ENCODE measurements around the gene PSME3IP1. TPM values are rescaled to one million over a fixed set of nuclear protein-coding genes. Genes with fewer than 3 reads are reported as not detected.

PSME3IP1 gene
- total RNA-seq, 3 donors from 2014 or later, result 97.9 to 138 (median 114) TPM

- Histone ChIP-seq H3K4me1 (ENCODE audit: low read depth) (no peaks in the 10 kb centered on the region), H3K36me3 (ENCODE audit: low read depth) (peaks cover 10% of the 10 kb centered on the region), H3K4me3 (no peak overlapping the region), H3K9me3 (no peaks in the 10 kb centered on the region)
- ATAC-seq (no peak), DNase-seq (no peak)
- intact Hi-C loops (cut with DNase I, micrococcal nuclease), result no loop called here
- TF ChIP-seq CTCF (IDR thresholded peaks at IDR 0.05), result no peak
Measured at GRCh38 chr16:57231821-57232350, 46.0 kb upstream of the PSME3IP1 start.

- Histone ChIP-seq H3K36me3 (ENCODE audit: low read depth) (peaks cover 10% of the 10 kb centered on the region), H3K9me3 (no peaks in the 10 kb centered on the region), H3K4me1 (ENCODE audit: low read depth) (no peaks in the 10 kb centered on the region), H3K4me3 (no peak overlapping the region)
- no peak for ATAC-seq
- TF ChIP-seq CTCF (IDR thresholded peaks at IDR 0.05), result no peak
- no peak for DNase-seq
- intact Hi-C loops (cut with DNase I, micrococcal nuclease), result no loop called here
Measured at GRCh38 chr16:57229079-57229478, 43.2 kb upstream of the PSME3IP1 start.

DNA sequence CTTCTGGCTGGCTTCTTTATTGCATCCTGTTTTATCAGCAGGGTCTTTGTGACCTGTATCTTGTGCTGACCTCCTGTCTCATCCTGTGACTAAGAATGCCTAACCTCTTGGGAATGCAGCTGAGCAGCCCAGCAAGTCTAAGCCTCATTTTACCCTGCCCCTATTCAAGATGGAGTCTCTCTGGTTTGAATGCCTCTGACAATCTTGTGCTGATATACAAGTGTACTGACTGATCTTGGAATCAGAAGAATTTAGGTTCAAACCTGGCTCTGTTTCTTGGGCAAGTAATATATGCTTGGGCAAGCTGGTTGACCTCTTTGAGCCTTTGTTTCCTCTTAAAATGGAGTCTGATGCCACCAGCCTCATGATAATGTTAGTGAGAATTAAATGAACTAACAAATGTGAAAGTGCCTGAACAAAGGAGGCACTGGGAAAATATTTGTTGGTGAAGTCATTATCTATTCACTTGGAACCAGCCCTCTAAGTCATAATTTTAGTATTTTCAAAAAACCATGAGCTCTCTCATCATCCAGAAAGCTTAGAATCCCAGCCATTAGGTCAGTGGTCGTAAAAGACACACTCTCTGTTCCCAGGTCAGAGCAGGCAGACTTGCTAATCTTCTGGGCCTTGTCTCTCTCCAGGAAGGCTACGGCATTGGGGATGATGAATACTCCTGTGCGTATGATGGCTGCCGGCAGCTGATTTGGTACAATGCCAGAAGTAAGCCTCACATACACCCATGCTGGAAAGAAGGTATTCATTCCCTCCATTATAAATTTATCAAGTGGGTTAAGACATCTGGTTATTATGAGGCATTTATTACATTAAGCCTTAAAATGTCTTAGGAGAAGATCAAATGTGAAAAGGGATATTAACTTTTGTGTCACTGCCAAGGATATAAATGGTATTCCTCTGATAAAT is 41.1 kb upstream of the PSME3IP1 start:
- Histone ChIP-seq H3K4me3 (no peak overlapping the region), H3K4me1 (ENCODE audit: low read depth) (no peaks in the 10 kb centered on the region), H3K9me3 (no peaks in the 10 kb centered on the region), H3K36me3 (ENCODE audit: low read depth) (peaks cover 10% of the 10 kb centered on the region)
- ATAC-seq (no peak), DNase-seq (no peak)
- intact Hi-C loops (cut with DNase I, micrococcal nuclease), result no loop called here
- TF ChIP-seq CTCF (IDR thresholded peaks at IDR 0.05), result no peak

DNA sequence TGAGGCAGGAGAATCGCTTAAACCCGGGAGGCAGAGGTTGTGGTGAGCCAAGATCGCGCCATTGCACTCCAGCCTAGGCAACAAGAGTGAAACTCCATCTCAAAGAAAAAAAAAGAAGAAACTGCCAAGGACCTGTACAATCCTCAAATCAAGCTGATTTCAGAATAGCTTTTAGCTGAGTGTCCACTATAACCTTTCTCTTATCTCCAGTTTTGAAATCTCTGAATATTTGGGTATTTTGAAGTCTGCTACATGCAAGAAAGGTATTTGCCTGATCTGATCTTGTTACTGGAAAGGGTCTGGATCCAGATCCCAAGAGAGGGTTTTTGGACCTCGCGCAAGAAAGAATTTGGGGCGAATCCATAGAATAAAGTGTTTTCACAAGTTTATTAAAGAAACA is 40.1 kb upstream of the PSME3IP1 start:
- ATAC-seq (no peak), DNase-seq (no peak)
- intact Hi-C loops (cut with DNase I, micrococcal nuclease), result no loop called here
- Histone ChIP-seq H3K4me1 (ENCODE audit: low read depth) (no peaks in the 10 kb centered on the region), H3K4me3 (no peak overlapping the region), H3K9me3 (no peaks in the 10 kb centered on the region), H3K36me3 (ENCODE audit: low read depth) (peaks cover 10% of the 10 kb centered on the region)
- TF ChIP-seq CTCF (IDR thresholded peaks at IDR 0.05), result no peak

DNA sequence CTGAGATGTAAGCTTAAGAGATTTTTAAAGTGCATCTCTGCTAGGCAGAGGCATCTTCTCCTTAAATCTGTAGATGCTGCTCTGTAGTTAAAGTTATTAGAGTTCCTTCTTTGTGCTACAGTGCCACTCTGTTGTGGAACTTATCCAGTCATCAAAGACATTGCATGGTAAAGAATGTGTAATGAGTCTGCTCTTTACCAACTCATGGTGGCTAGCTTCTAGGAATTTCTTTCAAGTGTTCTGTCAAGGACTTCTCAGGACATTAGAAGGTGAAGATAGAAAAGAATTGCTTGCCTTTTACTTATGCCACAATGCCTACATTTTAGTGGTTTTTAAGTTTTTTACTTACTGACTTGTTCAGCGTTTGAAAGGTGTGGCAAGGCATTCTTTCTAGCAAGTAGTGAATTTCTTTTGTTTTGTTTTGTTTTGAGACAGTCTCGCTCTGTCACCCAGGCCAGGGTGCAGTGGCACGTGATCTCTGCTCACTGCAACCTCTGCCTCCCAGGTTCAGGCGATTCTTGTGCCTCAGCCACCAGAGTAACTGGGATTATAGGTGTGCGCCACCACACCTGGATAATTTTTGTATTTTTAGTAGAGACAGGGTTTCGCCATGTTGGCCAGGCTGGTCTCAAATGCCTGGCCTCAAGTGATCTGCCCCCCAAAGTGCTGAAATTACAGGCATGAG is 39.0 kb upstream of the PSME3IP1 start:
- peaks cover 9% of the 10 kb centered on the region for H3K36me3 ChIP-seq (ENCODE audit: low read depth)
- ATAC-seq (no peak), DNase-seq (no peak)
- intact Hi-C loops (cut with DNase I, micrococcal nuclease), result no loop called here
- H3K9me3 ChIP-seq, result no peaks in the 10 kb centered on the region
- H3K4me1 ChIP-seq (ENCODE audit: low read depth), result no peaks in the 10 kb centered on the region
- no peak for TF ChIP-seq CTCF (IDR thresholded peaks at IDR 0.05)
- no peak overlapping the region for H3K4me3 ChIP-seq

Measured in mucosa of descending colon (tissue), 3 donors.